Stimulated activated CD4-positive, alpha-beta T cell treated with anti-CD3 and anti-CD28 coated beads, Interleukin-12 subunit alpha, Interleukin-12 subunit beta, amount 100 ng/mL, for 4 hours (primary cell): ENCODE measurements around the gene SERINC2.
"Not testable (repeated sequence)": the region's sequence is repeated elsewhere in the genome, so short reads cannot be mapped to it uniquely, and the experiment has no call there.

Experiments
- DNase-seq: peaks from one replicate; pipeline ENCODE4 v3.0.0-alpha.2; 2020

Gene SERINC2

DNA sequence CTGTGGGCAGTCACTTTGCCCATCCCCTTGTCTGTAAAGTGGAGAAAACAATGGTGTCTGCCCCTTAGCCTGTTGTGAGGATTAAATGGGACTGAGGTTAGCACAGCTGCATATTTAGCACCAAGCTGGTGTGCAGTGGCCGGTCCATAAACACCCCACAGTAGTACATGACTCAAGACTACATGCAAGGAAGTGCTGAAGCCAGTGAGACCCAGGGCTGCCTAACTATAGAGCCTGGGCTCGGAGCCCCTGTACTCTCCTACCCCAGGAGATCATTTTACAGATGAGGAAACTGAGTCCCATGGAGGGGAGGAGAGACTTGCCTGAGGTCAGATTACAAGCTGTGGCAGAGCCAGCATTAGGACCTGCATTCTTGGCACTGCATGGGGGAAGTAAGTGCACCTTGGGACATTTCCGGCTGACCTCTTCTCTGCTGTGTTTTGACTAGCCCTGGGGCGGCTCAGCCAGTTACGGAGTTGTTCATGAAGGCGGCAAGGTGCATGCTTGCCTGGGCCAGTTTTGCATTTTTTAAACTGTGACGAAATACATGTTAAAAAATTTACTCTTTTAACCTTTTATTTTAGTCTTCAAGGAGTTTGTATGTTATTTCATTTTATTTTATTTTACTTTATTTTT lies 3.2 kb downstream of the SERINC2 start:
- DNase-seq = no peak

DNA sequence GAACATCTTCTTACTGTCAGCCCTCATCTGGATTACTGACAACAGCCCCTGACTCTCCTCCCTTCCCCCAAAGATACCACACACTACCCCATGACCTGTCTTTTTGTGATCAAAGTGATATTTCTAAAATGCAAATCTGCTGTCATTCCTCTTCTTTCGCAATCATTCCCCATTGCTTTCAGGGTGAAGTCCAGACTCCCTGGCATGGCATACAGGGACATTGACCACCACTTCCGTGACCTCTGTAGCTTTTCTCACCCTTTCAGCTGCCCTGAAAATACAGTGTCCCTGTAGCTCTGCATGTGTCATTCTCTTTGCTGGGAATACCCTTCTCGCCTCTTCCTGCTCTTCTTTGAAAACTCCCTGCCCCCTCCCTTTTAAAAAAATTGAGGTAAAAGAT lies 4.1 kb downstream of the SERINC2 start:
- DNase-seq = no peak

DNA sequence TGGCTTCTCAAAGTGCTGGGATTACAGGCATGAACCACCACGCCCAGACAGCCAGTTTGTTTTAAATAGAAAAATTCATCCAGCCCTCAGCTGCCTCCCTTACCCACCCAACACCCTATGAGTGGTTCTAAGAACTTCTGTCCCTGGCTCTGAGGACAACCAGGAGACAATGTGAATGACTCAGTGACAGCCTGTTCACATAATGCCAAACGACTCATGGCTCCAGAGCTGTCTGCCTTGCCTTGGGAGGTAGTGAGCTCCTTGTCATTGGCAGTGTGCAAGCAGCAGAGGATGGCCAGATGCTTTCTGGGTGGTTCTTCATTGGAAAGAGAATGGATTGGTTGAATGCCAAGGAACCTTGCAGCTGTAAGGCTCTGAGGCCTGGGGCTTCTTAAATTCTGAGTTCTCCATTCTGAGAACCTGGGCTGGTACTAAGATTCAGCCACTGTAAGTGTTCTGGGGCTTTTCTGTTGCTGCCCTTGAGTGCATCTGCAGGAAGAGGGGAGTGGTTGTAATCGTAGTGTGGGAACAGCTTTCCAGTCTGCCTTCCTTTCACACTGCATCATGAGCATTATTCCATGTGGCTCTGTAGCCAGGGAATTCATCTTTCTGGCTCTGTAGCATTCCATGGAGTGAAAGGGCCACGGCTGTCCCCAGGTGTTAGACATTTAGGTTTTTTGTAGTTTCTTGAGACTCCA lies 5.8 kb downstream of the SERINC2 start:
- no peak for DNase-seq

DNA sequence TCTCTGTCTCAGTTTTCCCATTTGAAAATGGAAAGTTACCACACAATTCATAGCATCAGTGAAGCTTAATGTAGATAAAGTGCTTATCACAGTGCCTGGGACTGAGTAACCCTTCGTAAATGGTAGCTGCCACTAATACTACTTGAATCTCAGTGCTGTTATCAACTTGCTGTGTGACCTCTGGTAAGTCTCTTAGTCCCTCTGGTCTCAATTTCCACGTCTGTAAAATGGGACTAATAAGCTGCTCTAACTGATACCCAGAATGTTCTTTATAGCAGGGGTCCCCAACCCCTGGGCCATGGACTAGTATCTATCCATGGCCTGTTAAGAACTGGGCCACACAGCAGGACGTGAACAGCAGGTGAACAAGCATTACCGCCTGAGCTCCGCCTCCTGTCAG lies 7.7 kb downstream of the SERINC2 start:
- DNase-seq = no peak

DNA sequence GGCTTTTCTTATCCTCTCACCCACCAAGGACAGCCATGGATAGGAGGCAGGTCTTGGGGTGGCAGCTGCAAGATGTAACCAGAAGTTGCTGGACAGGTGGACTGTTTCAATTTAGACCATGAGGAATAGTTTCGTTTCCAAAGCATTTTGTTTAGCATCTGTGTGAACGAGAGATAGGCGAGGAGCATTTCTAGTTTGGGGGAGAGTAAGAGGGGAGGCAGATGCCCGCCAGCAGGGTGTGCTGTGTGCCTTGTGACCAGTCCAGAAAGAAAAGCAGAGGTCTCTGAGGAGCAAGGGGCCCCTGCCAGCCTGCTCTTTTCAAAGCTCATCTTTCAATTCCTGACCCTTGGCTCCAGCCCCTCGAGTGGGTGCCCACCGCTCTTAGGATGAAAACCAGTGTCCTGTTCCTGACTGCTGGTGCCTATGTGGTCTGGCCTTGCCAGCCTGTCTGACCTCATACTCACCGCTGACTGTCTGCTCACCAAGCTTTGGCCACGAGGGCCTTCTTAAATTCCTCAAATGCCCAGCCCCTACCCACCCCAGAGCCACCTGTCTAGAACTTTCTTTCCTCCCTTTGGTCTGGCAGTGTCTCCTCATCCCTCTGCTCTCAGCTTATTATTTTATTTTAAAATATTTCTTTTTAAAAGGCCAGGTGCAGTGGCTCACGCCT lies 8.5 kb downstream of the SERINC2 start:
- DNase-seq = no peak

DNA sequence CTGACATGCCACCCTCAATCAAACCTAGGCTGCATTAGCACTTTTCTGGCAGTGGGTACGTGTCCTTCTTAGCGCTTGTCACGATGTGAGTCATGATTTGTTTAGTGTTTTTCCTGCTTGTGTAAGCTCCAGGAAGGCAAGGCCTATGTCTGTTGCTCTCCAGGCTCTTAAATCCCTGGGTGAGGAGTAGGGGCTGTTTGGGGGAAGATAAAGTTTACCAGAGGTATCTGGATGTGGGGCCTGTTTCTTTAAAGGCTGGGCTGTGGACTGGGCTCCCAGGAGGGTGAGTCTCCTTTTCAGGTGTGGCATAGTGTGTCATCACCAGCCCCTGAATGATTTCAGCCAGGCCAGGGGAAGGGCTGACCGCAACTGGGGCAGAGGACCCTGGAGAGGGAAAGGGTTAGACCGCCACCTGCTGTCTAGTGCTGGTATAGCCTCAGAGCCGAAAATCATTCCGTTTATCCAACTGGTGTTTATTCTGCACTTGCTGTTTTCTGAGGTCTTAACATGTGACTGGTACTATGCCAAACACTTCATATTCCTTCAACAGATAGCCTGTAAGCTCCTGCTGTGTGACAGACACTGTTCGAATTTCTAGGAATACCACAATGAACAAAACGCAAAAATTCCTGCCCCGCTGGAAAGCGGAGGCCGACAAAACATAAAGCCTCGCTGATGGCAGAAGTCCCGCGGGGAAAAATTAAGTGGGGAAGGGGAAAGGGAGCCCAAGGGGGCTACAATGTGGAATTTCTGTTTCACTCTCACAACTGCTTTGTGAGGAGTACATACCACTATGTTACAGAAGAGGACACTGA lies 9.7 kb downstream of the SERINC2 start:
- peak; percentile 62 for DNase-seq

DNA sequence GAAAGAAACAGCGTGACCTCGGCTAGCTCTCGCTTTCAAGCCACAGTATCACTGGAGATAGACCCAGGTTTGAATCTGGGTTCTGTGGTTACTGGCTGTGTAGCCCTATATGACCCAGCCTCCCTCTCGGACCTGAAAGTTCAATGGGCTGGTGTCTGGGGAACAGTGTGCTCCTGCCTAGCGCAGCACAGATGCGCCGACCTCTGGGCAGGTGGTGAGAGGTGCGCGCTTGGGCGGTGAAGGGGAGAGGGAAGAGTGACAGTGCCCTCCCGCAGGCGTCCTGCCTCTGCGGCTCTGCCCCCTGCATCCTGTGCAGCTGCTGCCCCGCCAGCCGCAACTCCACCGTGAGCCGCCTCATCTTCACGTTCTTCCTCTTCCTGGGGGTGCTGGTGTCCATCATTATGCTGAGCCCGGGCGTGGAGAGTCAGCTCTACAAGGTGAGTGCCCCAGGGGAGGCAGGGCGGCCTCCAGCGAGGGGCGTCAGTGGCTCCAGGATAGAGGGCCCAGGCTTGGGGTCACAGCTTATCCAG lies 10.5 kb downstream of the SERINC2 start:
- no peak for DNase-seq

DNA sequence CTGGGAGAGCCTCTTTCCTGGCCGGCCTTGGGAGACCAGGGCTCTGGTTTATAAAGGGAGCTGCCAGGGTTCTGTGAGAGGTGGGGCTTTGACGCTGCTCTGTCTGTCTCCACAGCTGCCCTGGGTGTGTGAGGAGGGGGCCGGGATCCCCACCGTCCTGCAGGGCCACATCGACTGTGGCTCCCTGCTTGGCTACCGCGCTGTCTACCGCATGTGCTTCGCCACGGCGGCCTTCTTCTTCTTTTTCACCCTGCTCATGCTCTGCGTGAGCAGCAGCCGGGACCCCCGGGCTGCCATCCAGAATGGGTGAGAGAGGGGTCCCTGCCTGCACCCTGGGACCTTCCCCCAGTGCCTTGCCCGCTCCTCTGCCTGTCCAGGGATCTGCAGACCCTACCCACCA lies 11.6 kb downstream of the SERINC2 start:
- no peak for DNase-seq

DNA sequence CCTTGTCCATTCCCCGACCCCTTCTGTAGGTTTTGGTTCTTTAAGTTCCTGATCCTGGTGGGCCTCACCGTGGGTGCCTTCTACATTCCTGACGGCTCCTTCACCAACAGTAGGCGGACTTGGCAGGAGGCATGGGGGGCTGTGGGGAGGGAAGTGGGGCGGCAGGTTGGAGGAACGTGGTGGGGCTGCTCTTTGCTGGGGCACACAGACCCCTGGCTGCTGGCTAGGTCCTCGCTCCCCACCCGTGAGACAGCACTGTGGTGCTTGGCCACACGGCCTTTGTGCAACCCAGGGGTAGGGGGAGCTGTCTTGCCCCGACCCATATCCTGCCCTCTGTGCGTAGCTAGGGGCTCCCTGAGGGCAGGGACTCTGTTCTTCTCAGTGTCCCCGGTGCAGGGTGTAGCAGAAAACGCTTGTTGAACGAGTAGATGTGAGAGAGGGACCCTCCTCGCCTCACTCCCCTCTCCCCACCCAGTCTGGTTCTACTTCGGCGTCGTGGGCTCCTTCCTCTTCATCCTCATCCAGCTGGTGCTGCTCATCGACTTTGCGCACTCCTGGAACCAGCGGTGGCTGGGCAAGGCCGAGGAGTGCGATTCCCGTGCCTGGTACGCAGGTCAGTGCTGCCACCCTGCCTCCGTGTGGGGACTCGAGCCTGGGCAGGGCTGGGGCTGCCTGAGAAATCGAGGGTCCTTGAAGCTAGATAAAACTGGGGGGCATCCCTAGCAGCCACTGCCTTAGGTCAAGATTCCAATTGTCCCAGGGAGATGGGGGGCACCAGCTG lies 12.5 kb downstream of the SERINC2 start:
- DNase-seq = no peak

DNA sequence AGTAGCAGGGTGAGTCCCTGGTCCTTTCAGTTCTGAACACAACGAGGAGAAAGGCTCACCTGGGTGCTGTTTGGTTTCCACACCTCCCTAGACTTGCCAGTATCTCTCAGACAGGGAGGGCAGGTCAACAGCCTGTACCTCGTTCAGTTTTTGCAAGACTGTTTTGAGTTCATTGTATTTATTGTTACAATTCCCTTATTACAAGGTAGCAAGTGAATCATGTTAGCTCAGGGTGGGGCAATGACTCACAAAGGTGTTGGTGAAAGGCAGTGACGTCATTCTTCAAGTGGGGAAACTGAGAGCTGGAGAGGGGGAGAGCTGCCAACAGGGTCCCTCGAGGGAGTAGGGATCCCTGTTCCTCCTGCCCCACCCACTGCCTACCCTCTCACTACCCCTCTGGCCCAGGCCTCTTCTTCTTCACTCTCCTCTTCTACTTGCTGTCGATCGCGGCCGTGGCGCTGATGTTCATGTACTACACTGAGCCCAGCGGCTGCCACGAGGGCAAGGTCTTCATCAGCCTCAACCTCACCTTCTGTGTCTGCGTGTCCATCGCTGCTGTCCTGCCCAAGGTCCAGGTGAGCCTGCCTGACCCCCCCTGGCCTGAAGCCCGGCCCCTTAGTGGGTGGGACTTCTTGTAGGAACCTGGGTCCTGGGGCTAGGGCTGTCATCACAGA lies 13.4 kb downstream of the SERINC2 start:
- DNase-seq = no peak

DNA sequence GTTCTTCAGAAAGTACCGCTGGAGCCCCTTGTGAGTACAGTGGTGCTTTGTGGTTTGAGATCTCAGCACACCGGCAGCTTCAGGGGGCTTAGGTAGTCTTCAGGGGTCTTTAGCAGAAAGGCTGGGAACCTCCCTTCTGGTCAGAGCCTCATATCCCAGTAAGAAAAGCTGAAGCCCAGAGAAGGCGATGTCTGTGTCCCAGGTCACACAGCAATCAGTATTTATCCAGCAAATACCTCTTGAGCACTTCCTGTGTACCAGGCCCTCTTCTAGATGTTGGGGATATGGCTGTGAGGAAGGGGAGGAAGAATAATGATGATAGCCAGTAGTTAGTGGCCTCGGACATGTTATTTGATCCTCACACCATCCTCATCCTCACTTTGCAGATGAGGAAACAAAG lies 14.3 kb downstream of the SERINC2 start:
- DNase-seq = no peak

DNA sequence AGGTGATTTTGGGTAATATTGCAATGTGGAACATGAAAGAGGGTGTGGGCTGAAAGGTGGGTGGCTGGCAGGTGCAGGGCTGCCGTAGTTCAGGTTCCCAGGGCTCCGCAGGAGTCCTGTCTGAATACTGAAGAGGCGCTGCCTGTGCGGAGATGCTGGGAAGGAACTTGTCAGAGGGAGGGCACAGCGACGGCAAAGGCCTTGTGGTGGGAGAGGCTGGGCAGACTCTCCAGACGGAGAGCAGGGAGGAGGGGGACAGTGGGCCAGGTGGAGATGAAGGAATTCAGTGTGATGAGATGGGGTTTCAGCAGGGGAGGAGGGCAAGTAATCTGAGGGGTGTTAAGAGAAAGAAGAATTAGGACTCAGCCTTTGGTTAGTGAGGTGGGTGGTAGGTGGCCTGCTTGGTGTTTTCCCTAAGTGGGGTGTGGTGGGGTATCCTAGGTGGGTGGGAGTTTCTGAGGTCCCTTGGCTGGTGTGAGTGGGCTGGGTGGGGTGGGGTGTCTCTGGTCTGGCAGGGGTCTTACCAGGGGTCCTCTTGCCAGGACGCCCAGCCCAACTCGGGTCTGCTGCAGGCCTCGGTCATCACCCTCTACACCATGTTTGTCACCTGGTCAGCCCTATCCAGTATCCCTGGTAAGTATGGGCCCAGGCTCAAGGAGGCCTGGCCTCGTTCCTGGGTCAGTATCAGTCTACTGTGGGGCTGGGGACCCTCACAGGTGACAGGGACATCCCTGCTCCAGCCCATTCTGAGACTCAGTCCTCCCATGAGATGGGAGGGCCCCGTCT lies 15.6 kb downstream of the SERINC2 start:
- no peak for DNase-seq

DNA sequence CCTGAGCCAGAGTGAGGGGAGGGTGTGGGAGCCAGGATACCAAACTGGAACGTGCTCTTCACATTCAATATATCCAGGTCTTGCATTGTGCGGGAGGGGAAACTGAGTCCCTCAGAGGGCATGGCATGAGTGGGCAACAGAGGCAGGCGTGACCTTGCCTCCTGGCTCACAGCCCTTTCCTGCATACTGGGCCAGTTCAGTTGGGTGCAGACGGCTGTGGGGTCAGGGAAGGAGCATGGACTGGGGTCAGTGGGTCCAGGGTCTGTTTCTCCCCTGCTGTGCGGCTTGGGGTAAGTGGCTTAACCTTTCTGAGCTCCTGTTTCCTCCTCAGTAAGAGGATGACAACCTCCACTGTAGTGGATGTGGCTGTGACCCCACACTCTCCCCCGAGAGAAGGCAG lies 16.6 kb downstream of the SERINC2 start:
- DNase-seq = no peak

DNA sequence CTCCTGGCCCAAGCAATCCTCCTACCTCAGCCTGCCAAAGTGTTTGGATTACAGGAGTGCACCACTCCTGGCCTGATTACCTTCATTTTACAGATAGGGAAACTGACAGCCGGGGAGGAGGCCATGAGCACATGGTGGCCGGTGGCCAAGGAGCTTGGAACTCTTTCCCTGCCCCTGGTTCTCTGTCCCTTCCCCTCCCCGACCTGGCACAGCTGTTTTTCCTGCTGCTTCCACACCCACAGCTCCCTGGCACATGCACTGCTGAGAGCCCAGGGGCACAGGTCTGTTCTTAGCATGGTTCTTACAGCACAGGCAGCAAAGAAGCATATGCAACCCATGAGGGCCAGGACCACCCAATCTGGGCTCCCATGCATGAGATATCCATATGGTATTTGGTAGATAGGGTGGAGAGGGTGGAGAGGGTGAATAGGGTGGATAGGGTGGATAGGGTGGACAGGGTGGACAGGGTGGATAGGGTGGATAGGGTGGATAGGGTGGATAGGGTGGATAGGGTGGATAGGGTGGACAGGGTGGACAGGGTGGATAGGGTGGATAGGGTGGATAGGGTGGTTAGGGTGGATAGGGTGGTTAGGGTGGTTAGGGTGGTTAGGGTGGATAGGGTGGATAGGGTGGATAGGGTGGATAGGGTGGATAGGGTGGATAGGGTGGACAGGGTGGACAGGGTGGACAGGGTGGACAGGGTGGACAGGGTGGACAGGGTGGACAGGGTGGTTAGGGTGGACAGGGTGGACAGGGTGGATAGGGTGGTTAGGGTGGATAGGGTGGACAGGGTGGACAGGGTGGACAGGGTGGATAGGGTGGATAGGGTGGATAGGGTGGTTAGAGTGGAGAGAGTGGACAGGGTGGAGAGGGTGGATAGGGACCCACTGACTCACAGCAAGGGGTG lies 18.6 kb downstream of the SERINC2 start:
- not testable (repeated sequence) for DNase-seq

DNA sequence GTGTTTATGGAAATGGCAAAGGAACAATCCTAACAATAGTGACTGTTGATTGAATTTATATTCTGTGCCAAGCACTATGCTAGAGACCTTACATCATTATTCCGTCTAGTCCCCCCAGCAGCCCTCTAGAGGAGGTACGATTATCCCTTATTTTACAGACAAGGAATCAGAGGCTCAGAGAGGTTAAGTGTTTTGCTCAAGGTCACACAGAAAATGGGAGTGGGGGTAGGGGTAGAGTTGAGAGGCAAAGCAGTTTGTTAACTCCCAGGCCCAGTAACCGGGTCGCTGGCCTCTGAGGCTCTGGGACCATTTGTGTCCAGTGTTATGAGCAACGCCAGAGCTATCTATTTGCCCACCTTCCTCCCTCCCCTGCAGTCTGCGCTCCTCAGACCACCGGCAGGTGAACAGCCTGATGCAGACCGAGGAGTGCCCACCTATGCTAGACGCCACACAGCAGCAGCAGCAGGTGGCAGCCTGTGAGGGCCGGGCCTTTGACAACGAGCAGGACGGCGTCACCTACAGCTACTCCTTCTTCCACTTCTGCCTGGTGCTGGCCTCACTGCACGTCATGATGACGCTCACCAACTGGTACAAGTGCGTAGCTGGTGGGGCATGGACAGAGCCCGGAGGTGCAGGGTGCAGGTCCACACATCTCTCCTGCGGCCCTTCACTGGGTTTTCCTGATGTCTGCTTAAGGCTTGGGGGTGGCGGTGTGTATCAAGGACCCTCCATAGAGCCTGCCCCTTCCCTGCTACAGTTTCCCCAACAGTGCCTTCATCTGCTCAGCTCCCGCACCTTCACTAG lies 19.8 kb downstream of the SERINC2 start:
- no peak for DNase-seq

DNA sequence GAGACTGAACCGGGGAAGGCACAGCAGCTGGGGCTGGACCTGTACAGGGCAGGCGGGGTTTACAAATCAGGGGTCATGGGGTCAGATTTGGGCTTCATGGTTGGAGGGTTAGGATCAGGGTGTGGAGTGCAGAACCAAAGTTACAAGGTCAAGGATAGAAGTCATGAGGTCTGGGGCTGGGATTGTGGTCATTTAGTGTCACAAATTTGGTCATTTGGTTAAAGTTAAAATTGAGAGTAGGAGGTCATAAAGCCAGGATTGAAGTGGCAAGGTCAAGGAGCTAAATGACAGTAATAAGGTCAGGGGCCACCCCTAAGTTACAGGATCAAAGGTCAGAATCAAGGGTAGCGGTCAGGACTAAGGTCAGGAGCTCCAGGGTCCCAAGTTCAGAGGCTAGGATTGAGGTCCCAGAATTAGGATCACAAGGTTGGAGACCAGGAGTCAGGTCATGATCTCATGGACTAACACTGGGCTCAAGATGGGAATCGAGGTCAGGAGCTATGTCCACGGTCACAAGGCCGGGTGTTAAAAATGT lies 20.4 kb downstream of the SERINC2 start:
- DNase-seq = no peak

DNA sequence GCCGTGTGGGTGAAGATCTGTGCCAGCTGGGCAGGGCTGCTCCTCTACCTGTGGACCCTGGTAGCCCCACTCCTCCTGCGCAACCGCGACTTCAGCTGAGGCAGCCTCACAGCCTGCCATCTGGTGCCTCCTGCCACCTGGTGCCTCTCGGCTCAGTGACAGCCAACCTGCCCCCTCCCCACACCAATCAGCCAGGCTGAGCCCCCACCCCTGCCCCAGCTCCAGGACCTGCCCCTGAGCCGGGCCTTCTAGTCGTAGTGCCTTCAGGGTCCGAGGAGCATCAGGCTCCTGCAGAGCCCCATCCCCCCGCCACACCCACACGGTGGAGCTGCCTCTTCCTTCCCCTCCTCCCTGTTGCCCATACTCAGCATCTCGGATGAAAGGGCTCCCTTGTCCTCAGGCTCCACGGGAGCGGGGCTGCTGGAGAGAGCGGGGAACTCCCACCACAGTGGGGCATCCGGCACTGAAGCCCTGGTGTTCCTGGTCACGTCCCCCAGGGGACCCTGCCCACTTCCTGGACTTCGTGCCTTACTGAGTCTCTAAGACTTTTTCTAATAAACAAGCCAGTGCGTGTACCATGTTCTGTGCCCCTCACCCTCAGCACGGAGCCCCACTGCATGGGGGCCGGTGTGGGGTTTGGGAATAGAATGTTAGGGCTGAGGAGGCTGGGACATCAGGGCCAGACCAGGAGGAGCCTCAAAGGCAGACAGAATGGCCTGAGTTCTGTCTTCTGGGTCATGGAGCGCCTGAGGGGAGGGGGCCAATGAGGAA lies 21.3 kb downstream of the SERINC2 start:
- no peak for DNase-seq

DNA sequence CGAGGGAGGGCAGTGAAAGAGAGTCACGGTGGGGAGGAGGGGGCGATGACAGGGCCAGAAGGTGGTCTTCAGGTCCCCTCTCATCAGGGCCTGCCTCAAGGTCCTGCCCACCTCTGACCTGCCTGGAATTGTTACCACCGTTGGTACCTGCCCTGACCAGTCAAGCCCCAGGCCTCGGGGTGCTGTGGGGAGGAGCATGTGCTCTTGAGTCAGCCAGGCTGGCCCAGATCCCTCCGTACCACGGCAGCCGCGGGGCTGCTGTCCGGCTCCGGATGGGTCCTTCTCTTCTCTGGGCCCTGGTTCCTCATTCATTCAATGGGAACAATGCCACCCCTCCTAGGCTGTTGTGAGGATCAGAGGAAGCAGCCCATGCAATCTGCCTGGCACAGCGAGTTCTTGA lies 22.0 kb downstream of the SERINC2 start:
- DNase-seq = no peak
